HG03045 (cell line): ENCODE measurements around the gene ZBTB7C.
A peak's percentile ranks its signal among the peaks of the same experiment; 100 is the strongest.

Experiments
- ATAC-seq: cut with Tn5 transposase; IDR thresholded peaks from one replicate; pipeline ENCODE4 v1.9.1; 2021; ENCODE audit warnings: mild to moderate bottlenecking, moderate library complexity; ENCODE audit not compliant: unreplicated experiment

ZBTB7C gene

GRCh38 chr18:48132797-48133655 lies 276.2 kb downstream of the ZBTB7C start:
- no peak for ATAC-seq

GRCh38 chr18:48131042-48131441 lies 278.1 kb downstream of the ZBTB7C start:
- no peak for ATAC-seq

- ATAC-seq = no peak
Observed at GRCh38 chr18:48129621-48130082, 279.5 kb downstream of the ZBTB7C start.

GRCh38 chr18:48127606-48128005 lies 281.6 kb downstream of the ZBTB7C start:
- no peak for ATAC-seq

GRCh38 chr18:48126240-48126639 lies 282.9 kb downstream of the ZBTB7C start:
- ATAC-seq = no peak

GRCh38 chr18:48125724-48126123 lies 283.5 kb downstream of the ZBTB7C start:
- no peak for ATAC-seq

- ATAC-seq = peak; percentile 46
Observed at GRCh38 chr18:48124857-48125626, 284.1 kb downstream of the ZBTB7C start.

- no peak for ATAC-seq
Observed at GRCh38 chr18:48123941-48124340, 285.2 kb downstream of the ZBTB7C start.

GRCh38 chr18:48123324-48123723 lies 285.9 kb downstream of the ZBTB7C start:
- no peak for ATAC-seq

GRCh38 chr18:48122816-48123215 lies 286.4 kb downstream of the ZBTB7C start:
- ATAC-seq = no peak

GRCh38 chr18:48122376-48122775 lies 286.8 kb downstream of the ZBTB7C start:
- no peak for ATAC-seq

GRCh38 chr18:48121752-48122151 lies 287.4 kb downstream of the ZBTB7C start:
- no peak for ATAC-seq

- no peak for ATAC-seq
Observed at GRCh38 chr18:48119204-48119603, 290.0 kb downstream of the ZBTB7C start.

GRCh38 chr18:48116873-48117630 lies 292.1 kb downstream of the ZBTB7C start:
- no peak for ATAC-seq

- ATAC-seq = no peak
Observed at GRCh38 chr18:48116017-48116416, 293.2 kb downstream of the ZBTB7C start.

GRCh38 chr18:48113691-48114090 lies 295.5 kb downstream of the ZBTB7C start:
- ATAC-seq = no peak

- no peak for ATAC-seq
Observed at GRCh38 chr18:48111587-48111986, 297.6 kb downstream of the ZBTB7C start.

- ATAC-seq = no peak
Observed at GRCh38 chr18:48110797-48111196, 298.4 kb downstream of the ZBTB7C start.

- no peak for ATAC-seq
Observed at GRCh38 chr18:48109961-48110493, 299.2 kb downstream of the ZBTB7C start.

GRCh38 chr18:48108136-48108535 lies 301.0 kb downstream of the ZBTB7C start:
- ATAC-seq = no peak
